Measurements from ENCODE around the gene GTF2B.

- TF ChIP-seq CTCF (IDR thresholded peaks at IDR 0.05), result no peak
- peak; percentile 100 for TF ChIP-seq POLR2AphosphoS5 (IDR thresholded peaks at IDR 0.05; ENCODE audit: low read depth, low read length)
- TF ChIP-seq TCF7L2 (IDR thresholded peaks at IDR 0.05; ENCODE audit: low read depth, low read length), result peak; percentile 69
- 0 out of 4 replicates have a peak, but pooled peaks of 1 of the 2 experiments have one; percentile 41 for TF ChIP-seq REST (IDR thresholded peaks at IDR 0.05; ENCODE audit: insufficient read depth in 1 of 2, low read depth in 2 of 2, low read length in 1 of 2)
- peak; percentile 99; the same call in 1 of the 2 replicates for TF ChIP-seq SIN3A (IDR thresholded peaks at IDR 0.05; ENCODE audit: borderline replicate concordance, insufficient read depth, low read depth, low read length)
Measured at GRCh38 chr1:88891318-88891950, at the start of gene GTF2B.

Data from Panc1 (cell line).